Neural cell (in vitro differentiated cells): ENCODE measurements around the gene CAVIN3. TPM values are rescaled to one million over a fixed set of nuclear protein-coding genes. Genes with fewer than 3 reads are reported as not detected.

Experiments used
- H2AFZ ChIP-seq: fragments of 200-600, 300-800 bp; sonication (generic), shearing (Covaris generic); 2 replicates; pipeline ENCODE4 v1.6.0; 2014; ENCODE audit warnings: low read depth, mild to moderate bottlenecking, antibody characterized with exemption, low read length, moderate library complexity
- H3F3A ChIP-seq: fragments of 200-600 bp; shearing (Covaris generic); 2 replicates; pipeline ENCODE4 v1.6.1; 2016; ENCODE audit warnings: mild to moderate bottlenecking, moderate library complexity, mixed read lengths, antibody characterized with exemption, low read length; ENCODE audit not compliant: insufficient read depth, poor library complexity, severe bottlenecking
- H3K27ac ChIP-seq: fragments of 200-600, 300-800 bp; sonication (generic), shearing (Covaris generic); 2 replicates; pipeline ENCODE4 v1.5.1; 2014; ENCODE audit warnings: mild to moderate bottlenecking, low read length, moderate library complexity
- H3K27me3 ChIP-seq: fragments of 300-800, 200-600 bp; sonication (generic), shearing (Covaris generic); 2 replicates; pipeline ENCODE4 v1.6.0; 2014; ENCODE audit warnings: mild to moderate bottlenecking, low read depth, low read length, moderate library complexity; ENCODE audit not compliant: insufficient read depth
- H3K36me3 ChIP-seq: fragments of 300-800, 200-600 bp; sonication (generic), shearing (Covaris generic); 2 replicates; pipeline ENCODE4 v1.5.1; 2014; ENCODE audit warnings: mild to moderate bottlenecking, antibody characterized with exemption, low read length, moderate library complexity; ENCODE audit not compliant: insufficient read depth
- H3K4me2 ChIP-seq: fragments of 300-800, 200-600 bp; sonication (generic), shearing (Covaris generic); 2 replicates; pipeline ENCODE4 v1.6.0; 2014; ENCODE audit warnings: mild to moderate bottlenecking, low read length
- H3K4me3 ChIP-seq: fragments of 300-800, 200-600 bp; sonication (generic), shearing (Covaris generic); 2 replicates; pipeline ENCODE4 v1.5.1; 2014; ENCODE audit warnings: mild to moderate bottlenecking, low read length, moderate library complexity
- H3K79me2 ChIP-seq: fragments of 200-600 bp; shearing (Covaris generic); replicated peaks from 2 replicates; pipeline ENCODE4 v1.6.0; 2014; ENCODE audit warnings: mild to moderate bottlenecking, low read length, moderate library complexity; ENCODE audit not compliant: insufficient read depth
- H3K9ac ChIP-seq: fragments of 300-800, 200-600 bp; sonication (generic), shearing (Covaris generic); 2 replicates; pipeline ENCODE4 v1.6.1; 2016; ENCODE audit warnings: mild to moderate bottlenecking, low read length, mixed read lengths
- H3K9me2 ChIP-seq: fragments of 200-600 bp; shearing (Covaris generic); 2 replicates; pipeline ENCODE4 v1.6.1; 2016; ENCODE audit warnings: mild to moderate bottlenecking, low read length, mixed read lengths; ENCODE audit not compliant: insufficient read depth
- H3K9me3 ChIP-seq: fragments of 200-600, 300-800 bp; sonication (generic), shearing (Covaris generic); 2 replicates; pipeline ENCODE4 v1.6.1; 2016; ENCODE audit warnings: mild to moderate bottlenecking, mixed run types, low read length, moderate library complexity, mixed read lengths
- H4K20me1 ChIP-seq: fragments of 200-600 bp; shearing (Covaris generic); 2 replicates; pipeline ENCODE4 v1.6.1; 2016; ENCODE audit warnings: mild to moderate bottlenecking, mixed run types; ENCODE audit not compliant: insufficient read depth
- CTCF ChIP-seq: fragments of 450-650 bp; IDR thresholded peaks from 2 replicates; pipeline ENCODE4 v1.5.1; 2014; ENCODE audit warnings: antibody characterized with exemption, mild to moderate bottlenecking, moderate library complexity; ENCODE audit not compliant: poor library complexity, severe bottlenecking
- EP300 ChIP-seq: fragments of 450-650 bp; conservative IDR thresholded peaks from 2 replicates; pipeline ENCODE4 v1.6.1; 2014; ENCODE audit warnings: antibody characterized with exemption, mild to moderate bottlenecking, moderate library complexity; ENCODE audit not compliant: poor library complexity, severe bottlenecking
- EZH2 ChIP-seq: fragments of 200-600, 300-800 bp; shearing (Covaris generic), sonication (generic); IDR thresholded peaks from 2 replicates; pipeline ENCODE4 v1.6.1; 2014; ENCODE audit warnings: antibody characterized with exemption, low read length, borderline replicate concordance, mild to moderate bottlenecking; ENCODE audit not compliant: insufficient read depth, poor library complexity, severe bottlenecking
- MXI1 ChIP-seq: fragments of 450-650 bp; conservative IDR thresholded peaks from 2 replicates; pipeline ENCODE4 v1.6.1; 2014; ENCODE audit warnings: antibody characterized with exemption, mild to moderate bottlenecking; ENCODE audit not compliant: poor library complexity, severe bottlenecking
- POLR2AphosphoS5 ChIP-seq: IDR thresholded peaks from 2 replicates; pipeline ENCODE4 v1.6.1; 2012
- RAD21 ChIP-seq: fragments of 450-650 bp; conservative IDR thresholded peaks from 2 replicates; pipeline ENCODE4 v1.6.1; 2014; ENCODE audit warnings: antibody characterized with exemption, mild to moderate bottlenecking, moderate library complexity
- REST ChIP-seq: IDR thresholded peaks from 2 replicates; pipeline ENCODE4 v1.6.1; 2012; ENCODE audit warnings: borderline replicate concordance
- SMC3 ChIP-seq: fragments of 450-650 bp; conservative IDR thresholded peaks from 2 replicates; pipeline ENCODE4 v1.6.1; 2014; ENCODE audit warnings: antibody characterized with exemption, mild to moderate bottlenecking, moderate library complexity; ENCODE audit not compliant: poor library complexity
- TAF1 ChIP-seq: IDR thresholded peaks from 2 replicates; pipeline ENCODE4 v1.6.1; 2012; ENCODE audit warnings: low read depth
- polyA plus RNA-seq: library from polyadenylated mRNA; depleted of rRNA; stranded (reverse); fragments of >200 nt; gene quantifications from 2 replicates; pipeline ENCODE4 v1.2.3, GENCODE V29; 2014

The CAVIN3 gene
- polyA plus RNA-seq, 1 donor from 2014 or later = not detected

- no peaks in the 10 kb centered on the region for H3K27me3 ChIP-seq
- no peak overlapping the region for H3K4me2 ChIP-seq
- no peak overlapping the region for H2AFZ ChIP-seq
- H3K9ac ChIP-seq = no peak overlapping the region
- TF ChIP-seq MXI1 = no peak
- no peak for TF ChIP-seq EP300
- no peak for TF ChIP-seq EZH2
- TF ChIP-seq POLR2AphosphoS5 = no peak
- no peak for TF ChIP-seq REST
- no peaks in the 10 kb centered on the region for H3K79me2 ChIP-seq
- no peak overlapping the region for H3K4me3 ChIP-seq
- H3F3A ChIP-seq = no peaks in the 10 kb centered on the region
- H3K27ac ChIP-seq = no peak overlapping the region
- H3K9me3 ChIP-seq = no peaks in the 10 kb centered on the region
- H3K9me2 ChIP-seq = no peaks in the 10 kb centered on the region
- no peaks in the 10 kb centered on the region for H4K20me1 ChIP-seq
- no peaks in the 10 kb centered on the region for H3K36me3 ChIP-seq
These were observed 34.6 kb upstream of the CAVIN3 start for GRCh38 chr11:6354651-6355485.

- TF ChIP-seq POLR2AphosphoS5 (no peak), REST (no peak), SMC3 (peak; percentile 96), TAF1 (no peak), EZH2 (no peak), EP300 (no peak), RAD21 (peak; percentile 97), MXI1 (no peak), CTCF (peak; percentile 99)
- Histone ChIP-seq H3K9me2 (no peaks in the 10 kb centered on the region), H4K20me1 (no peaks in the 10 kb centered on the region), H3K79me2 (no peaks in the 10 kb centered on the region), H3K4me3 (no peak overlapping the region), H3K36me3 (no peaks in the 10 kb centered on the region), H3K27ac (no peak overlapping the region), H2AFZ (no peak overlapping the region), H3K27me3 (no peaks in the 10 kb centered on the region), H3F3A (no peaks in the 10 kb centered on the region), H3K4me2 (no peak overlapping the region), H3K9me3 (no peaks in the 10 kb centered on the region), H3K9ac (no peak overlapping the region)
These were observed 33.2 kb upstream of the CAVIN3 start for GRCh38 chr11:6353367-6353987.
